HG03432 (cell line): ENCODE measurements around the gene CALHM5.
A peak's percentile ranks its signal among the peaks of the same experiment; 100 is the strongest.

ENCODE experiments used
- ATAC-seq: cut with Tn5 transposase; IDR thresholded peaks from one replicate; pipeline ENCODE4 v1.9.1; 2021; ENCODE audit warnings: mild to moderate bottlenecking, moderate library complexity; ENCODE audit not compliant: unreplicated experiment

Gene CALHM5

GRCh38 chr6:116545651-116546050 is 34.2 kb downstream of the CALHM5 start, which contains the start of gene TRAPPC3L:
Gene TRAPPC3L, minus strand, starts transcription at chr6:116545684. Its CDS starts 170 bp downstream, at chr6:116545514.
- no peak for ATAC-seq

DNA sequence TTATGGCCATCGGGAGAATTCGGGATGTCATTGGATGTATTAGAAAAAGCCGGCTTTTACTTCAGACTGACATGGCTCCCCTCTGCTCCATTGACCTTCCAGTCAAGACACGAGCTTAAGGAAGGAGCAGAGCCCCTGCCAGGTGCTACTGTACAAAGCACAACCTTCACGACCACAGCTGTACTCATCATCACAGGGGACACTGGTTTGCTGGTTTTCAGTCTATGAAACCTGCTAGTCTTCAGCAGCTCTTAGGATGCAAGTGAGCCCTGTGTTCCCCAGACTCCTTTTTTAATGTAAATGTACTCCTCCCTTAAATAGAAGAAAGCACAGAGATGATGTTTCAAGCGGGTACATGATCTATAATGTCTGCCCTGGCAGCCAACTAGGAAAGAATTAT is 35.9 kb downstream of the CALHM5 start:
- no peak for ATAC-seq

GRCh38 chr6:116550796-116551195 is 39.4 kb downstream of the CALHM5 start:
- ATAC-seq = no peak

DNA sequence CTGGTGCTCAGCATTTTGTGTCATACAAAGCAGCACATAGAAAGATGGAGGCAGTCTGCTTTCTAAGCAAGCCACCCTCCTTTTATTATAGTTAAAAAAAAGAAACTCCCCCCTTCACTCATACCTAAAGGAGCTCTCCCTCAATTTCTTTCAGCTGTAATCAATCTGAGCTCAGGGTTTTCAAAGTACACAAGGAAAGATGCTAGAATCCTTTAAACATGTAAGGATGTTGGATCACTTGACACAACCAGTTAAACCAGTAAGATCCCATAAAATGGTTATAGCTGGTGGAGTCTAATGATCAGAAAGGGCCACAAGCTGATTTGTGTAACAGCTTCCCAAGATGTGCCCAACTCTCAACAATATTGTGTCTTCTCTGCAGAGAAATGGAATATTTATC is 42.0 kb downstream of the CALHM5 start, which contains the start of gene CALHM4:
TSS of gene CALHM4 (plus strand) at position 301 of the 400 bp plus-strand sequence. CDS start at position 344, 43 bp downstream.
- ATAC-seq = no peak

DNA sequence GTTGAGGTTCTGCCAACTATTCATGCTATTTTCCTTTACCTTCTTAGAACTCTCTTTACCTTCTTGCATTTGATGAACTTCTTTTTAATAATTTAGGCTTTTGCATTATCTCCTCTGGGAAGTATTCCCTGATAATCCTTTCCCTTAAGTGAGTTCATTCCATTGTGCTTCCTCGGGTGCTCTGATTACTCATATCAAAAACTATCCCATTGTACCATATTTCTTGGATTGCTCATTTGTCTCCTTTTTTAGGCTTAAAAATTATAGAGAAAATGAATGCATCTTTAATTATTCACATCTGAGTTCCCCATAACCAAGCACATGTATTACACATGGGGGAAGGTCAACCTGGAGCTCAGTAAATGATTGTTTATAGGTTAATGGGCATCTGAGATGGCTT is 44.6 kb downstream of the CALHM5 start:
- ATAC-seq = no peak

DNA sequence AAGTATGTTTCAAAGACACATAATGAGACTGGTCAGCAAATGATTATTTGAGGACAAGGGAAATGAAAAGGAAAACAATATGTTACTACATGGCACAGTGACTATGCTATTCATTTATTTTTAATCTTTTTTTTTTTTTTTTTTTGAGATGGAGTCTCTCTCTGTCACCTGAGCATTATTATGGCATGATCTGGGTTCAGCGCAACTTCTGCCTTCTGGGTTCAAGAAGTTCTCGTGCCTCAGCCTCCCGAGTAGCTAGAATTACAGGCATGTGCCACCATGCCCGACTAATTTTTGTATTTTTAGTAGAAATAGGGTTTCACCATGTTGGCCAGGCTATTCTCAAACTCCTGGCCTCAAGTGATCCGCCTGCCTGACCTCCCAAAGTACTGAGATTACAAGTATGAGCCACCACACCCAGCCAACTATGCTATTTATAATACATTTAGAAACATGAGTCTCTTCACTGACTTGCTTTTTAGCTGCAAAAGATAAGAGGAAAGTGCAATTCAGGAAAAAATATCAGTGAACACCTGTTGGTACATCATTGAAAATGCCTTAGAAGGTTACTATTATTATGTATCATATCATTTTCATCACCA is 45.5 kb downstream of the CALHM5 start:
- no peak for ATAC-seq

DNA sequence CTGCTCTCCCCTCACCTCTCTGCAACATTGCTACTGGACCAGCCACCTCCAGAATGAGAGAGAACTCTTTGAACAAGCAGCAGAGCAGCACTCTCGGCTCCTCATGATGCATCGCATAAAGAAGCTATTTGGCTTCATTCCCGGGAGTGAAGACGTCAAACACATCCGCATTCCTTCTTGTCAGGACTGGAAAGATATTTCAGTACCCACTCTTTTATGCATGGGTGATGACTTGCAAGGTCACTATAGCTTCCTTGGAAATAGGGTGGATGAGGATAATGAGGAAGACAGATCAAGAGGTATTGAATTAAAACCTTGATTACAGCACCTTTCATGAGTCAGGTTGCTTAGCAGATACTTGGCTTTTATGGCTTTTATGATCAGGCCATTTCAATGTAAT is 46.5 kb downstream of the CALHM5 start:
- ATAC-seq = no peak

GRCh38 chr6:116560130-116560529 is 48.7 kb downstream of the CALHM5 start:
- no peak for ATAC-seq

DNA sequence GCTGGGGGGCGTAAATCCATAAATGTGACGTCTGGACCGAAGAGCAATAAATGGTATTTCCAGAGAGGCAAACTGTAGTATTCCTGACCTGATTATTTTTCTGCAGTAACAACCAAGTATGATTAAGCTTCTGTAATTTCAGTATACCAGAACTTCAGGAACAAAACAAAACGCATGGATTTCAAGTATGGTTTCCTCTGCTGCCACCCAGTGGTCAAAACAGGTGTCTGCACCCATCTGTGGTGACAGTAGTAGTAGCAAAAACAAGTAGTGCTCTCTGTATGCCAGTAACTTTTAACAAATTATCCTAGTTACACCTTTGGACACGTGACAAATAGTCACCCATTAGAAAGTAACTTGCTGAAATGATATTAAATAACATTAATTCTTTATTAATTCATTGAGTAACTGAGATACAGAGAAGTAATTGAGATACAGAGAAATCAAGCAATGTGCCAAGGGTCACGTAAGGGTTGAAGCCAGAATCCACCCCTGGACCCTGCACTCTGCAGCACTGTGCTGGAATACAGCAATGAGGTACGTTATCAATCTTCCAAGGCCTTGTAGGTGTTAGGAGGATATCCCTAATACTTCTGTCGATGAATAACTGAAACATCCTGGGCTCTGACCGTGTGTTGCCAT is 50.1 kb downstream of the CALHM5 start:
- ATAC-seq = peak; percentile 67

DNA sequence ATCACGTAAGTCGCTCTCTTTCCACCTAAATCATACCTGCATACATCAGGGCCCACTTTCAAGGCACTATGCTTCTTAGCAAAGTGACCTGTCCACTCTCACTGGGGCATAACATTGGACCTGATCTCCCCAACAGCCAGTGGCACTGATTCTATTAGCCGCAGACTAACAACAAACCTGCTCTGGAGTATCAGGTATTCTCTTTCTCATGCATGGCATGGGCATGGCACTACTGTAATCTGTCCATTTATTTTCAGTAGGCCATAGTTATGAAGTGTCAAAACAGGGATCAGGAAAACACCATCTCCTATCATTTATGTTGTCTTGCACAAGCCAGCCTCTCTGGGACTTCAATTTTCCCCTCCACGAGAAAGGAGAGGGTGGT is 50.6 kb downstream of the CALHM5 start:
- ATAC-seq = no peak

DNA sequence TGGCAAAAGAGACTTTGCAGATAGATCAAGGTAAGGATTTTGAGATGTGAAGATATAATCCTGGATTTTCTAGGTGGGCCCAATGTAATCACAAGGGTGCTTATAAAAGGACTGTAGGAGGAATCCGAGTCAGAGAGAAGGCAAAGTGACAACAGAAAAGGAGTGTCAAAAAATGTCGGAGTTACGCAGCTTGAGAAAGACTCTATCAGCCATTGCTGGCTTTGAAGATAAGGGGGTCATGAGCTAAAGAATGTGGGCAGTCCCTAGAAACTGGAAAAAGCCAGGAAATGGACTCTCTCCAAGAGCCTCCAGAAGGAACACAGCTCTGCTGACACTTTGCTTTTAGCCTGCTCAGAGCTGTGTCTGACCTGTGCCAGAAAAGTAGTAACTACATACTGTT is 51.2 kb downstream of the CALHM5 start:
- ATAC-seq = no peak

- ATAC-seq = no peak
These were observed 52.4 kb downstream of the CALHM5 start for GRCh38 chr6:116563830-116564229.

- ATAC-seq = no peak
These were observed 52.9 kb downstream of the CALHM5 start for GRCh38 chr6:116564311-116564710.

- ATAC-seq = no peak
These were observed 53.8 kb downstream of the CALHM5 start for GRCh38 chr6:116564921-116565872.

GRCh38 chr6:116568111-116568510 is 56.7 kb downstream of the CALHM5 start:
- ATAC-seq = no peak

DNA sequence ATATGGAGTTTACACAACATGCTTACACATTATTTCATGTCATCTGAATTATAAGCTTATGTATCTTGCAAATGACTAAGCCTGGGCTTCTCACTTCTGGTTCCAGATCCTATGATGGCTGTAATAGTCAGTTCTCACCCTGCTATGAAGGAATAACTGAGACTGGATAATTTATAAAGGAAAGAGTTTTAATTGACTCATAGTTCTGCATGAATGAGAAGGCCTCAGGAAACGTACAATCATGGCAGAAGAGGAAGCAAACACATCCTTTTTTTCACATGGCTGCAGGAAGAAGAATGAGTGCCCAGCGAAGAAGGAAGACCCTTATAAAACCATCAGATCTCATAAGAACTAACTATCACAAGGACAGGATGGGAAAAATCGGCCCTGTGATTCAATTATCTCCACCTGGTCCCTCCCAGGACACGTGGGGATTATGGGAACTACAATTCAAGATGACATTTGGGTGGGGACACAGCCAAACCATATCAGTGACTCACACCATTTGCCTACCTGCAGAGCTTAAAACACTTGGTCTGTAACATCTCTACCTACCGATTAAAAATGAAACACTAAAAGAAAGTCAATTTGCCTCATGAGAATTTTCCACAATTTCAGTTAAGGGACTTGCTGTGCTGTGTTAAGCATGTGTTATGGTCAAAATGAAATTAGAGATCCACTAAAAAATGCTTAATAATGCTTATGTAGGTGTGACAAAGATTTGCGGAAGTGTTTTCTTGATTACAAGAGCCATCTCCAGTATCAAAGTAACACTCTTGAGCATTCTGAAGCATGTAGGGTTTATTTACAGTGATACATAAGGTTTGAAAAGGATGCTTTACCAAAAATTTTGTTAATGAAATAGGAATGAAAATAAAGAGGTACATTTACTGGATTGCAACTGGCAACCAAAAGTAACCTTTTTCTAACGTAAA is 57.6 kb downstream of the CALHM5 start:
- no peak for ATAC-seq

- ATAC-seq = peak; percentile 96
These were observed 59.6 kb downstream of the CALHM5 start, which contains the start of gene RWDD1 for GRCh38 chr6:116570856-116571682. Gene RWDD1, plus strand, starts transcription at chr6:116571504. Its CDS starts 79 bp downstream, at chr6:116571583.

GRCh38 chr6:116571683-116572000 is 60.2 kb downstream of the CALHM5 start:
- ATAC-seq = no peak

DNA sequence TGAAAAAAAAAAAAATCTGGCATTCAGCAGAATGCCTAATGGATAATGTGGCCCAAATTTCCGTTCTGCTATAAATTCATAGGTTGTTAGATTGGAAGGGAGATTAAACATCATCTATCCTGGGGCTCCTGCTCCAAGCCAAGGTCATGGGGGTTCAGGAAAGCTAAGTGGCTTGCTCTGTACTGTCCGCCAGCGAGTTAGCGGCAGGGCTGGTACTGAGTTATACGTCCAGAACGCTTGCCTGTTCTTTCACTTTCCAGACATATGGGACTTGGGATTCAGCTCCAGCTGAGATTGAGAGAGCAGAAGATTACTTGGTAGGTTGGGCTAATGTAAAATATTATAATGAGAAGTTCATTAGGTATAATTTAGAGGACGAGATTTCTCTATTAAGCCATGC is 60.7 kb downstream of the CALHM5 start:
- ATAC-seq = no peak
